ENCODE results near the gene LTO1.
"Not testable (repeated sequence)": the region's sequence is repeated elsewhere in the genome, so short reads cannot be mapped to it uniquely, and the experiment has no call there.

LTO1 gene

GRCh38 chr11:69632900-69633299, 42.3 kb downstream of the LTO1 start:
- H3K9me3 ChIP-seq (ENCODE audit: severe bottlenecking), result peaks cover 12% of the 10 kb centered on the region

GRCh38 chr11:69630424-69630823, 44.7 kb downstream of the LTO1 start:
- H3K27ac ChIP-seq, result no peak overlapping the region
- H3K36me3 ChIP-seq, result no peaks in the 10 kb centered on the region
- no peak for TF ChIP-seq CTCF (IDR thresholded peaks at IDR 0.05; ENCODE audit: low read depth, low read length)
- H3K9me3 ChIP-seq (ENCODE audit: severe bottlenecking), result peaks cover 12% of the 10 kb centered on the region
- no peak for DNase-seq
- peaks cover 78% of the 10 kb centered on the region for H3K27me3 ChIP-seq (ENCODE audit: insufficient read depth, low read depth, severe bottlenecking)
- no peak overlapping the region for H3K4me3 ChIP-seq (ENCODE audit: low read depth, low read length)

More at GRCh38 chr11:69632900-69633299, 42.3 kb downstream of the LTO1 start:
- no peak overlapping the region for H3K4me3 ChIP-seq (ENCODE audit: low read depth, low read length)
- no peak for DNase-seq
- no peak overlapping the region for H3K27ac ChIP-seq
- peaks cover 84% of the 10 kb centered on the region for H3K27me3 ChIP-seq (ENCODE audit: insufficient read depth, low read depth, severe bottlenecking)
- H3K36me3 ChIP-seq, result no peaks in the 10 kb centered on the region
- TF ChIP-seq CTCF (IDR thresholded peaks at IDR 0.05; ENCODE audit: low read depth, low read length), result no peak

- Histone ChIP-seq H3K27ac (no peak overlapping the region), H3K27me3 (ENCODE audit: insufficient read depth, low read depth, severe bottlenecking) (peaks cover 79% of the 10 kb centered on the region), H3K4me3 (ENCODE audit: low read depth, low read length) (no peak overlapping the region), H3K36me3 (no peaks in the 10 kb centered on the region), H3K9me3 (ENCODE audit: severe bottlenecking) (peaks cover 12% of the 10 kb centered on the region)
- TF ChIP-seq CTCF (IDR thresholded peaks at IDR 0.05; ENCODE audit: low read depth, low read length), result no peak
- no peak for DNase-seq
These were observed 45.1 kb downstream of the LTO1 start for GRCh38 chr11:69630017-69630416.

- DNase-seq, result no peak
- Histone ChIP-seq H3K27ac (no peak overlapping the region), H3K4me3 (ENCODE audit: low read depth, low read length) (no peak overlapping the region), H3K9me3 (ENCODE audit: severe bottlenecking) (peaks cover 12% of the 10 kb centered on the region), H3K36me3 (no peaks in the 10 kb centered on the region), H3K27me3 (ENCODE audit: insufficient read depth, low read depth, severe bottlenecking) (peaks cover 72% of the 10 kb centered on the region)
- no peak for TF ChIP-seq CTCF (IDR thresholded peaks at IDR 0.05; ENCODE audit: low read depth, low read length)
These were observed 47.6 kb downstream of the LTO1 start for GRCh38 chr11:69627551-69627950.

- Histone ChIP-seq H3K4me3 (ENCODE audit: low read depth, low read length) (no peak overlapping the region), H3K9me3 (ENCODE audit: severe bottlenecking) (peaks cover 12% of the 10 kb centered on the region), H3K27ac (no peak overlapping the region), H3K27me3 (ENCODE audit: insufficient read depth, low read depth, severe bottlenecking) (peaks cover 60% of the 10 kb centered on the region), H3K36me3 (no peaks in the 10 kb centered on the region)
- TF ChIP-seq CTCF (IDR thresholded peaks at IDR 0.05; ENCODE audit: low read depth, low read length), result no peak
- DNase-seq, result no peak
These were observed 49.7 kb downstream of the LTO1 start for GRCh38 chr11:69625476-69625875.

GRCh38 chr11:69624293-69624692, 50.9 kb downstream of the LTO1 start:
- DNase-seq, result no peak
- Histone ChIP-seq H3K4me3 (ENCODE audit: low read depth, low read length) (no peak overlapping the region), H3K36me3 (no peaks in the 10 kb centered on the region), H3K27ac (no peak overlapping the region), H3K27me3 (ENCODE audit: insufficient read depth, low read depth, severe bottlenecking) (peaks cover 54% of the 10 kb centered on the region), H3K9me3 (ENCODE audit: severe bottlenecking) (peaks cover 4% of the 10 kb centered on the region)
- no peak for TF ChIP-seq CTCF (IDR thresholded peaks at IDR 0.05; ENCODE audit: low read depth, low read length)

- H3K36me3 ChIP-seq; H3K9me3 ChIP-seq (ENCODE audit: severe bottlenecking); H3K27ac ChIP-seq; H3K4me3 ChIP-seq (ENCODE audit: low read depth, low read length); DNase-seq: not testable (repeated sequence)
- H3K27me3 ChIP-seq (ENCODE audit: insufficient read depth, low read depth, severe bottlenecking), result peaks cover 45% of the 10 kb centered on the region
These were observed 53.0 kb downstream of the LTO1 start for GRCh38 chr11:69622097-69622681.

Data from WERI-Rb-1 (cell line).